ENCODE measurements around the gene IGFL1.

IGFL1 gene

GRCh38 chr19:46196410-46197124, 33.0 kb upstream of the IGFL1 start:
- no peak for DNase-seq (ENCODE audit: low read depth)
- TF ChIP-seq CTCF (IDR thresholded peaks at IDR 0.05; ENCODE audit: control insufficient read depth, insufficient read depth, low read depth, low read length, missing control alignments) = no peak
- H3K4me3 ChIP-seq (ENCODE audit: control insufficient read depth, low read depth, low read length) = no peak overlapping the region

- TF ChIP-seq CTCF (IDR thresholded peaks at IDR 0.05; ENCODE audit: control insufficient read depth, insufficient read depth, low read depth, low read length, missing control alignments) = no peak
- no peak for DNase-seq (ENCODE audit: low read depth)
- H3K4me3 ChIP-seq (ENCODE audit: control insufficient read depth, low read depth, low read length) = no peak overlapping the region
Observed at GRCh38 chr19:46197314-46198070, 32.0 kb upstream of the IGFL1 start.

GRCh38 chr19:46198756-46199155, 30.8 kb upstream of the IGFL1 start:
- no peak for DNase-seq (ENCODE audit: low read depth)
- no peak for TF ChIP-seq CTCF (IDR thresholded peaks at IDR 0.05; ENCODE audit: control insufficient read depth, insufficient read depth, low read depth, low read length, missing control alignments)
- no peak overlapping the region for H3K4me3 ChIP-seq (ENCODE audit: control insufficient read depth, low read depth, low read length)

GRCh38 chr19:46201454-46202310, 27.9 kb upstream of the IGFL1 start:
- no peak for DNase-seq (ENCODE audit: low read depth)
- TF ChIP-seq CTCF (IDR thresholded peaks at IDR 0.05; ENCODE audit: control insufficient read depth, insufficient read depth, low read depth, low read length, missing control alignments) = no peak
- no peak overlapping the region for H3K4me3 ChIP-seq (ENCODE audit: control insufficient read depth, low read depth, low read length)

- TF ChIP-seq CTCF (IDR thresholded peaks at IDR 0.05; ENCODE audit: control insufficient read depth, insufficient read depth, low read depth, low read length, missing control alignments) = no peak
- DNase-seq (ENCODE audit: low read depth) = no peak
- H3K4me3 ChIP-seq (ENCODE audit: control insufficient read depth, low read depth, low read length) = no peak overlapping the region
Observed at GRCh38 chr19:46202426-46202825, 27.1 kb upstream of the IGFL1 start.

Data from AG09309 (cell line).